Testis (tissue), 3 donors: ENCODE measurements around the gene ALKBH2. TPM values are rescaled to one million over a fixed set of nuclear protein-coding genes. Genes with fewer than 3 reads are reported as not detected.
"Not testable (repeated sequence)": the region's sequence is repeated elsewhere in the genome, so short reads cannot be mapped to it uniquely, and the experiment has no call there.

ENCODE experiments used
- DNase-seq: peaks from one replicate; pipeline ENCODE4 v3.0.0-alpha.2; 2019
- H3K27ac ChIP-seq, 2 donors: fragments of 200-600 bp; sonication (generic); one replicate each; pipeline ENCODE4 v1.5.1; 2019
- H3K27me3 ChIP-seq: fragments of 200-600 bp; sonication (generic); one replicate; pipeline ENCODE4 v1.5.1; 2019
- H3K36me3 ChIP-seq: fragments of 200-600 bp; sonication (generic); one replicate; pipeline ENCODE4 v1.5.1; 2017; ENCODE audit warnings: low read depth; ENCODE audit errors: missing control alignments
- H3K4me1 ChIP-seq: fragments of 200-600 bp; sonication (generic); one replicate; pipeline ENCODE4 v1.5.1; 2019
- H3K4me3 ChIP-seq, 2 donors: fragments of 200-600 bp; sonication (generic); one replicate each; pipeline ENCODE4 v1.5.1; 2017 to 2019
- H3K9me3 ChIP-seq: fragments of 200-600 bp; sonication (generic); one replicate; pipeline ENCODE4 v1.5.1; 2017
- CTCF ChIP-seq, 3 experiments: fragments of 450-650 bp in 2 of 3; fragments of 200-600 bp in 1 of 3; sonication (generic) in 1 of 3; IDR thresholded peaks; one replicate each; pipeline ENCODE4 v1.5.1; 2016 to 2019; ENCODE audit warnings: antibody characterized with exemption in 3 of 3, mild to moderate bottlenecking in 2 of 3, moderate library complexity in 1 of 3
- POLR2A ChIP-seq: fragments of 450-650 bp; IDR thresholded peaks from one replicate; pipeline ENCODE4 v1.6.1; 2017; ENCODE audit warnings: antibody characterized with exemption, mild to moderate bottlenecking, moderate library complexity
- WGBS, 2 donors: methylation state at CpG; one replicate each; pipeline ENCODE4 v1.1.5; 2018; 5-methylcytosine and 5-hydroxymethylcytosine counted together
- intact Hi-C: fragments of 100-400 bp; cut with DNase I; formaldehyde crosslinking; loops from one replicate; pipeline ENCODE4 v1.15.1; 2023; ENCODE audit warnings: low total_unique reads
- polyA plus RNA-seq: library from polyadenylated mRNA; stranded (reverse); fragments of 350-450 nt; fragmentation: Illumina TruSeq; extraction: RNeasy Lipid Tissue Mini Kit (QIAGEN cat#74804); gene quantifications from one replicate; pipeline ENCODE4 v1.2.3, GENCODE V29; 2014; ENCODE audit warnings: low read depth, low replicate concordance; ENCODE audit not compliant: insufficient read depth
- total RNA-seq, 2 donors: library from RNA; depleted of rRNA; stranded (reverse); fragments of >200 nt; gene quantifications; one replicate each; pipeline ENCODE4 v1.2.3, GENCODE V29; 2016

Gene ALKBH2
- total and polyA plus RNA-seq, 3 donors from 2014 or later: 16.2 to 23.8 (median 16.6) TPM

GRCh38 chr12:109054520-109054919 lies 38.8 kb downstream of the ALKBH2 start:
- Histone ChIP-seq H3K4me3 (no peak overlapping the region), H3K36me3 (no peaks in the 10 kb centered on the region), H3K4me1 (peaks cover 6% of the 10 kb centered on the region), H3K27me3 (no peaks in the 10 kb centered on the region), H3K27ac (peak overlapping the region in 1 of 2 donors; percentile 88), H3K9me3 (no peaks in the 10 kb centered on the region)
- TF ChIP-seq POLR2A (no peak), CTCF (IDR thresholded peaks at IDR 0.05) (no peak)
- no peak for DNase-seq
- intact Hi-C loops: no loop called here

- H3K27me3 ChIP-seq, H3K4me1 ChIP-seq, H3K4me3 ChIP-seq, H3K36me3 ChIP-seq, DNase-seq, intact Hi-C loops, H3K9me3 ChIP-seq: not testable (repeated sequence)
- H3K27ac ChIP-seq: peak overlapping the region; percentile 82 to 88
- WGBS, 2 donors: 81 to 88% methylated on average over 4 of the region's 4 CpGs
Observed at GRCh38 chr12:109054124-109054513, 39.2 kb downstream of the ALKBH2 start.

GRCh38 chr12:109053382-109054123 lies 39.7 kb downstream of the ALKBH2 start:
- peaks cover 6% of the 10 kb centered on the region for H3K4me1 ChIP-seq
- H3K9me3 ChIP-seq: no peaks in the 10 kb centered on the region
- no peaks in the 10 kb centered on the region for H3K27me3 ChIP-seq
- no peak for TF ChIP-seq CTCF (IDR thresholded peaks at IDR 0.05)
- TF ChIP-seq POLR2A: no peak
- 8 to 10% methylated on average over 9 of the region's 9 CpGs for WGBS, 2 donors
- peak; percentile 41 for DNase-seq
- H3K27ac ChIP-seq: peak overlapping the region; percentile 82 to 88
- no peaks in the 10 kb centered on the region for H3K36me3 ChIP-seq
- peak overlapping the region; percentile 87 to 88 for H3K4me3 ChIP-seq
- intact Hi-C loops: no loop called here

- no peaks in the 10 kb centered on the region for H3K27me3 ChIP-seq
- no peaks in the 10 kb centered on the region for H3K9me3 ChIP-seq
- no peaks in the 10 kb centered on the region for H3K36me3 ChIP-seq
- peak; percentile 90 for DNase-seq
- no peak for TF ChIP-seq CTCF (IDR thresholded peaks at IDR 0.05)
- no peak for TF ChIP-seq POLR2A
- peak within 1 kb of the TSS; percentile 82 to 88 for H3K27ac ChIP-seq
- H3K4me1 ChIP-seq: peaks cover 6% of the 10 kb centered on the region
- 0 to 1% methylated on average over 14 to 32 of the region's 61 CpGs for WGBS, 2 donors
- H3K4me3 ChIP-seq: peak within 1 kb of the TSS; percentile 87 to 88
- intact Hi-C loops: no loop called here
Observed at GRCh38 chr12:109052414-109053323, 40.6 kb downstream of the ALKBH2 start, which contains the start of gene USP30. Gene USP30 (plus strand): TSS chr12:109052576. CDS start chr12:109052679, 103 bp downstream.

- intact Hi-C loops: no loop called here
Observed at GRCh38 chr12:109052097-109052413, 41.2 kb downstream of the ALKBH2 start.

GRCh38 chr12:109049794-109050193 lies 43.5 kb downstream of the ALKBH2 start:
- WGBS, 2 donors: 77% methylated on average over 8 of the region's 8 CpGs
- DNase-seq, H3K4me1 ChIP-seq, H3K4me3 ChIP-seq, H3K27me3 ChIP-seq, H3K36me3 ChIP-seq, H3K27ac ChIP-seq, intact Hi-C loops, H3K9me3 ChIP-seq: not testable (repeated sequence)

More at GRCh38 chr12:109052097-109052413, 41.2 kb downstream of the ALKBH2 start:
- H3K27ac ChIP-seq: peak overlapping the region; percentile 82 to 88
- H3K36me3 ChIP-seq: no peaks in the 10 kb centered on the region
- WGBS, 2 donors: 3 to 11% methylated on average over 6 of the region's 6 CpGs
- TF ChIP-seq CTCF (IDR thresholded peaks at IDR 0.05) (no peak), POLR2A (no peak)
- peaks cover 6% of the 10 kb centered on the region for H3K4me1 ChIP-seq
- H3K4me3 ChIP-seq: peak overlapping the region; percentile 87 to 88
- no peaks in the 10 kb centered on the region for H3K9me3 ChIP-seq
- no peak for DNase-seq
- H3K27me3 ChIP-seq: no peaks in the 10 kb centered on the region

GRCh38 chr12:109048706-109049105 lies 44.6 kb downstream of the ALKBH2 start:
- H3K4me1 ChIP-seq, H3K36me3 ChIP-seq, H3K4me3 ChIP-seq, H3K27me3 ChIP-seq, H3K27ac ChIP-seq, H3K9me3 ChIP-seq, DNase-seq, intact Hi-C loops: not testable (repeated sequence)
- 78 to 81% methylated on average over 3 of the region's 3 CpGs for WGBS, 2 donors
